Breast epithelium (tissue), 4 donors: ENCODE results near the gene MAPRE2. TPM values are rescaled to one million over a fixed set of nuclear protein-coding genes. Genes with fewer than 3 reads are reported as not detected.

ENCODE experiments used
- DNase-seq, 2 donors: peaks; one replicate each; pipeline ENCODE4 v3.0.0-alpha.2; 2019; ENCODE audit warnings: low spot score in 2 of 2
- H3K27ac ChIP-seq, 2 donors: fragments of 200-600 bp; sonication (generic) in 1 of 2; one replicate each; pipeline ENCODE4 v1.5.1; 2016 to 2019; ENCODE audit warnings: mild to moderate bottlenecking in 1 of 2
- H3K27me3 ChIP-seq, 2 donors: fragments of 200-600 bp; sonication (generic) in 1 of 2; one replicate each; pipeline versions ENCODE4 v1.5.1 to v1.6.0; 2017 to 2019; ENCODE audit warnings: control low read depth in 1 of 2, mild to moderate bottlenecking in 1 of 2
- H3K36me3 ChIP-seq: fragments of 200-600 bp; one replicate; pipeline ENCODE4 v1.5.1; 2019
- H3K4me1 ChIP-seq, 2 donors: fragments of 200-600 bp; sonication (generic); one replicate each; pipeline ENCODE4 v1.5.1; 2016 to 2019; ENCODE audit warnings: control low read depth in 1 of 2
- H3K4me3 ChIP-seq, 3 donors: fragments of 200-600 bp; sonication (generic); 1 replicate in 2 of 3; 2 replicates in 1 of 3; pipeline ENCODE4 v1.5.1; 2016 to 2019; ENCODE audit warnings: mild to moderate bottlenecking in 3 of 3, moderate library complexity in 2 of 3
- H3K9me3 ChIP-seq, 2 donors: fragments of 200-600 bp; sonication (generic) in 1 of 2; one replicate each; pipeline ENCODE4 v1.5.1; 2016 to 2019; ENCODE audit warnings: control low read depth in 1 of 2
- POLR2A ChIP-seq: fragments of 450-650 bp; IDR thresholded peaks from one replicate; pipeline ENCODE4 v1.6.1; 2016; ENCODE audit warnings: antibody characterized with exemption, mild to moderate bottlenecking, moderate library complexity
- POLR2AphosphoS5 ChIP-seq, 3 donors: sonication (generic); formaldehyde crosslinking; IDR thresholded peaks; one replicate each; pipeline ENCODE4 v1.6.1; 2017; ENCODE audit warnings: antibody characterized with exemption in 3 of 3
- intact Hi-C: fragments of 100-400 bp; cut with DNase I; formaldehyde crosslinking; loops from one replicate; pipeline ENCODE4 v1.15.1; 2023; ENCODE audit warnings: low total_unique reads
- total RNA-seq, 3 donors: library from RNA; depleted of rRNA; stranded (reverse); fragments of >200 nt; gene quantifications; one replicate each; pipeline ENCODE4 v1.1.0, GENCODE V29; 2016
- TF ChIP-seq, protein P1 (sequence below), 3 donors: fragments of 450-650 bp; IDR thresholded peaks; one replicate each; pipeline ENCODE4 v1.5.1; 2016 to 2017; ENCODE audit warnings: antibody characterized with exemption in 3 of 3, mild to moderate bottlenecking in 3 of 3, moderate library complexity in 3 of 3

MAPRE2 gene
- total RNA-seq, 3 donors from 2014 or later: 17.0 to 38.8 (median 21.3) TPM

DNA sequence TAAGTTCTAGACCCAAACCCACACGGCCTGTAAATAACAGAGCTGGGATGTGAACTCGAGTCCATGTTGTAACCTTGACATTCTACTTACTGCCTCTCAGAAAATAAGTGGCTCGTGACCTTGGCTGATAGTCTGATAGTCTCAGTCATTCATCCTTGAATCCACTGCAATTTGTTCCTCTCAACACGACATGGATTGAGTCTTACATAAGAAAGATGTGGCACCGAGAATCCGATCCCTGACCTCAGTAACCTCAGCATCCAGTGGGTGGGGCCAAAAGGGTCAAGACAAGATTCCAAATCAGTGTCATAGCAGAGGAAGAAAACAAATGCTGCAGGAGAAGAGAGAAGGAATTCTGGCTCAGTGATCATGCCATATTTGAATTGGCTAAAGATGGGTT, 97.6 kb downstream of the MAPRE2 start:
- H3K27ac ChIP-seq: no peak overlapping the region
- DNase-seq: no peak
- TF ChIP-seq, protein P1, sequence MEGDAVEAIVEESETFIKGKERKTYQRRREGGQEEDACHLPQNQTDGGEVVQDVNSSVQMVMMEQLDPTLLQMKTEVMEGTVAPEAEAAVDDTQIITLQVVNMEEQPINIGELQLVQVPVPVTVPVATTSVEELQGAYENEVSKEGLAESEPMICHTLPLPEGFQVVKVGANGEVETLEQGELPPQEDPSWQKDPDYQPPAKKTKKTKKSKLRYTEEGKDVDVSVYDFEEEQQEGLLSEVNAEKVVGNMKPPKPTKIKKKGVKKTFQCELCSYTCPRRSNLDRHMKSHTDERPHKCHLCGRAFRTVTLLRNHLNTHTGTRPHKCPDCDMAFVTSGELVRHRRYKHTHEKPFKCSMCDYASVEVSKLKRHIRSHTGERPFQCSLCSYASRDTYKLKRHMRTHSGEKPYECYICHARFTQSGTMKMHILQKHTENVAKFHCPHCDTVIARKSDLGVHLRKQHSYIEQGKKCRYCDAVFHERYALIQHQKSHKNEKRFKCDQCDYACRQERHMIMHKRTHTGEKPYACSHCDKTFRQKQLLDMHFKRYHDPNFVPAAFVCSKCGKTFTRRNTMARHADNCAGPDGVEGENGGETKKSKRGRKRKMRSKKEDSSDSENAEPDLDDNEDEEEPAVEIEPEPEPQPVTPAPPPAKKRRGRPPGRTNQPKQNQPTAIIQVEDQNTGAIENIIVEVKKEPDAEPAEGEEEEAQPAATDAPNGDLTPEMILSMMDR (IDR thresholded peaks at IDR 0.05): no peak
- TF ChIP-seq POLR2A: no peak
- no peaks in the 10 kb centered on the region for H3K27me3 ChIP-seq
- H3K9me3 ChIP-seq: no peaks in the 10 kb centered on the region
- no peaks in the 10 kb centered on the region for H3K4me1 ChIP-seq
- no peaks in the 10 kb centered on the region for H3K36me3 ChIP-seq
- no peak overlapping the region for H3K4me3 ChIP-seq
- intact Hi-C loops: no loop called here

DNA sequence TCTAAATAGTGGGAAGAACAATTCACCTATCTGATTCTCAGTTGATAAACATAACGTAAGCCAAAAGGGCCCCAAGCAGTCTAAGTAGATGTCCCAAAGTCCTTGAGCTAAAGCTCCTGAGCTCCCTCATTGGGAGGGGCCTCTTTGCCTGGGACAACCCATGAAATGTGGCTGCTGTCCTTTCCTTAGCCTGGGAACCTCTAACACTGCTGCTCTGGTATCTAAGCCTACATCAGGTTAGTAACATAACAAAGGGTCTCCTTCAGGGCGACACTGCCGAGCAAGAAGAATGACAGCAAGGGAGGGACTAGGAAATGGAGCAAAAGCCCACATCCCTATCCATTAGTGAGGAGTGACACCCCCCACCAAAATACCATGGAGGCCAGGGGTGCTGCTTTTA, 98.3 kb downstream of the MAPRE2 start:
- intact Hi-C loops: no loop called here
- H3K9me3 ChIP-seq: no peaks in the 10 kb centered on the region
- TF ChIP-seq, protein P1 (IDR thresholded peaks at IDR 0.05): no peak
- no peak overlapping the region for H3K4me3 ChIP-seq
- H3K27ac ChIP-seq: no peak overlapping the region
- H3K27me3 ChIP-seq: no peaks in the 10 kb centered on the region
- no peaks in the 10 kb centered on the region for H3K36me3 ChIP-seq
- H3K4me1 ChIP-seq: no peaks in the 10 kb centered on the region
- no peak for DNase-seq

DNA sequence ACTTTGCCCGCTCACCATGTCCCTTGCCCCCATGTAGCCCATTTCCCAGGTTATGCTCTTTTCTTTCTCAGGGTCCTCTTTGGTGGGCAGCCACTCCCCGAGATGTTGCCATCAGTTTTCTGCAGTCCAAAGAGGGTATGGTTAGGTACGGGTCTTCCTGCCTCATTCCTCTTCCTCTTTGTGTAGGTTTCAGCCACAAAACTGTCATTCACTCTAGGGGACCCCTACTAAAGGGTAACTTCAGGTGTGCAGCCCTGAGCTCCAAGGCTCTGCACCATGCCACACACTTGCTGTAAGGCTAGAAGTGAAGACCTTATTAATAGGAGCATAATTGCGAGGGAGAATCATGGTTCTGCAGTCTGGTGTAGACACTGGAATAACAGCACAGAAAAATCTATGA, 99.9 kb downstream of the MAPRE2 start:
- Histone ChIP-seq H3K27me3 (no peaks in the 10 kb centered on the region), H3K9me3 (no peaks in the 10 kb centered on the region), H3K36me3 (no peaks in the 10 kb centered on the region), H3K4me3 (no peak overlapping the region), H3K4me1 (no peaks in the 10 kb centered on the region), H3K27ac (no peak overlapping the region)
- no peak for DNase-seq
- TF ChIP-seq POLR2A: no peak
- no peak for TF ChIP-seq POLR2AphosphoS5 (IDR thresholded peaks at IDR 0.05)
- TF ChIP-seq, protein P1 (IDR thresholded peaks at IDR 0.05): no peak
- intact Hi-C loops: no loop called here

DNA sequence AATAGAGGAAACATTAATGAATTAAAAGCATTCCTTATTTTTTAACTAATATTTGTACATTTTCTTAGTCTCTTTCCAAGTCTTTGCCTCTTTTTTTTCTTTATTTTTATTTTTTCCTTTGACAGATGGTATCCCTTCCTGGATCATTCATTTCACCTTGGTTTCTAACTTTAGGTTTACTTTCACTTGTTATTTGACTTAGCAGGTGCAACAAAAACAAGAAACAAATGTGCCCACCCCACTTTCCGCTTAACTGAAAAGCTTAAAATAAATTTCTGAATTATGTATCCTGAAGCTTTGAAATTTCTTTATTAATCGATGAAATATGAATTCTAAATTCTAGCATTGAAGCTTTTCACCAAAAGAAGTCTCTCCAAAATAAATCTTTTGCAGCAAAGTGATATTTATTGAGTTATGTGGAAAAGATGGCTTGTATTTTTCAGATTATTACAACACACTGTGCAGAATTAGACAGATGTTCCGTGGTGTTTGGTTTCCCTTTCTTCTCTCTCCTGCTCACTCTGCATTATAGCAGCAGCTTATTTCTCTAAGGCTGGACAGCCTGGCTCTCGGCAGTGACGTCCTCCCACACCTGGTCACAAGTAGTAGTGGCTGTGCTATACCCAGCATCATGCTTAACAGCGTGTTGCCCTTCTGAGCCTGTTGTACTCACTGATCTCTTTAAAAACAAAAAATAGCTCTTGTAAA, 100.5 kb downstream of the MAPRE2 start:
- TF ChIP-seq POLR2AphosphoS5 (IDR thresholded peaks at IDR 0.05) (no peak), POLR2A (no peak)
- TF ChIP-seq, protein P1 (IDR thresholded peaks at IDR 0.05): no peak
- H3K4me1 ChIP-seq: no peaks in the 10 kb centered on the region
- DNase-seq: no peak
- H3K9me3 ChIP-seq: no peaks in the 10 kb centered on the region
- no peaks in the 10 kb centered on the region for H3K27me3 ChIP-seq
- intact Hi-C loops: no loop called here
- no peaks in the 10 kb centered on the region for H3K36me3 ChIP-seq
- H3K27ac ChIP-seq: no peak overlapping the region
- H3K4me3 ChIP-seq: no peak overlapping the region

DNA sequence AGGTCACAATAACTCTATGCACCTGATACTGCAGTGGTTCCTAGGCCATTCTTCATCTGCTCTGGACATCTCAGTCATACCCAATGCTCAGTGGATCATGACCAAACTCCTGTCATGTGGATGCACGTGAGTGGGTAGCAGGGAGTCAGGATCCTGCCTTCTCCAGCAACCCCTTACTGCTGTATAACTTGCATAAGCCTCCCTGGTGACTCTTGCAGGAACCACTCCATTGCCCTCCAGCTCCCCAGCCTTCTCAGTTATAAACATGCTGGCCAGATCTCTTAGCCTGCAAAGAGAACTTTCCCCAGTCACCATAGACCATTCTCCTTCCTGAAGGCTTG, 101.0 kb downstream of the MAPRE2 start:
- DNase-seq: no peak
- TF ChIP-seq POLR2A (no peak), POLR2AphosphoS5 (IDR thresholded peaks at IDR 0.05) (no peak)
- TF ChIP-seq, protein P1 (IDR thresholded peaks at IDR 0.05): no peak
- Histone ChIP-seq H3K9me3 (no peaks in the 10 kb centered on the region), H3K4me1 (no peaks in the 10 kb centered on the region), H3K27ac (no peak overlapping the region), H3K27me3 (no peaks in the 10 kb centered on the region), H3K4me3 (no peak overlapping the region), H3K36me3 (no peaks in the 10 kb centered on the region)
- intact Hi-C loops: no loop called here
